Upper lobe of left lung (tissue), 6 donors: Measurements from ENCODE around the gene ERFL. TPM values are rescaled to one million over a fixed set of nuclear protein-coding genes. Genes with fewer than 3 reads are reported as not detected.

Experiments used
- ATAC-seq, 2 donors: fragments of 200-7000 bp; cut with Tn5 transposase; one replicate each; pipeline ENCODE4 v1.9.1; 2022; ENCODE audit warnings: mild to moderate bottlenecking in 2 of 2, moderate library complexity in 2 of 2; ENCODE audit not compliant: low FRiP score in 2 of 2
- DNase-seq, 2 donors: peaks; one replicate each; pipeline ENCODE4 v3.0.0-alpha.2; 2019 to 2020
- H3K27ac ChIP-seq, 4 donors: fragments of 200-600 bp; sonication (generic); one replicate each; pipeline ENCODE4 v1.5.1; 2016 to 2019
- H3K27me3 ChIP-seq, 4 donors: fragments of 200-600 bp; sonication (generic); one replicate each; pipeline ENCODE4 v1.5.1; 2017 to 2019
- H3K36me3 ChIP-seq, 4 donors: fragments of 200-600 bp; sonication (generic); one replicate each; pipeline ENCODE4 v1.5.1; 2016 to 2019
- H3K4me1 ChIP-seq, 4 donors: fragments of 200-600 bp; sonication (generic); one replicate each; pipeline ENCODE4 v1.5.1; 2018 to 2019
- H3K4me3 ChIP-seq, 4 donors: fragments of 200-600 bp; sonication (generic); one replicate each; pipeline ENCODE4 v1.5.1; 2017 to 2019; ENCODE audit warnings: mild to moderate bottlenecking in 2 of 4, moderate library complexity in 1 of 4
- H3K9me3 ChIP-seq, 4 donors: fragments of 200-600 bp; sonication (generic); one replicate each; pipeline ENCODE4 v1.5.1; 2018 to 2019
- EP300 ChIP-seq, 4 donors: sonication (generic); formaldehyde crosslinking; IDR thresholded peaks; one replicate each; pipeline ENCODE4 v1.5.1; 2017; ENCODE audit warnings: antibody characterized with exemption in 4 of 4, control low read depth in 2 of 4
- POLR2A ChIP-seq, 4 donors: fragments of 450-650 bp; IDR thresholded peaks; one replicate each; pipeline ENCODE4 v1.5.1; 2016 to 2017; ENCODE audit warnings: antibody characterized with exemption in 4 of 4, mild to moderate bottlenecking in 2 of 4
- POLR2AphosphoS5 ChIP-seq, 2 donors: sonication (generic); formaldehyde crosslinking; IDR thresholded peaks; one replicate each; pipeline ENCODE4 v1.5.1; 2017; ENCODE audit warnings: antibody characterized with exemption in 2 of 2
- WGBS, 2 donors: methylation state at CpG; one replicate each; pipeline ENCODE4 v1.1.5; 2017 to 2018; 5-methylcytosine and 5-hydroxymethylcytosine counted together
- total RNA-seq, 6 donors: library from RNA; depleted of rRNA in 4 of 6; stranded (reverse); fragments of >200 nt in 4 of 6; gene quantifications; one replicate each; pipeline versions ENCODE4 v1.1.0 to v1.2.1, GENCODE V29; 2016 to 2021
- TF ChIP-seq, protein P1 (sequence below), 6 experiments: fragments of 450-650 bp in 4 of 6; fragments of 200-600 bp in 2 of 6; sonication (generic) in 2 of 6; IDR thresholded peaks; one replicate each; pipeline ENCODE4 v1.5.1; 2016 to 2019; ENCODE audit warnings: antibody characterized with exemption in 6 of 6
- donor health status: DM: no; HTN: no; CAD: no; lungs with moderate emphysema.
- donor health status: DM: no; HTN: yes; CAD: no; lungs with severe emphysema.

The ERFL gene
- total RNA-seq, 6 donors from 2014 or later, result 0.20 to 6.3 (median 0.49) TPM; not detected in 1

DNA sequence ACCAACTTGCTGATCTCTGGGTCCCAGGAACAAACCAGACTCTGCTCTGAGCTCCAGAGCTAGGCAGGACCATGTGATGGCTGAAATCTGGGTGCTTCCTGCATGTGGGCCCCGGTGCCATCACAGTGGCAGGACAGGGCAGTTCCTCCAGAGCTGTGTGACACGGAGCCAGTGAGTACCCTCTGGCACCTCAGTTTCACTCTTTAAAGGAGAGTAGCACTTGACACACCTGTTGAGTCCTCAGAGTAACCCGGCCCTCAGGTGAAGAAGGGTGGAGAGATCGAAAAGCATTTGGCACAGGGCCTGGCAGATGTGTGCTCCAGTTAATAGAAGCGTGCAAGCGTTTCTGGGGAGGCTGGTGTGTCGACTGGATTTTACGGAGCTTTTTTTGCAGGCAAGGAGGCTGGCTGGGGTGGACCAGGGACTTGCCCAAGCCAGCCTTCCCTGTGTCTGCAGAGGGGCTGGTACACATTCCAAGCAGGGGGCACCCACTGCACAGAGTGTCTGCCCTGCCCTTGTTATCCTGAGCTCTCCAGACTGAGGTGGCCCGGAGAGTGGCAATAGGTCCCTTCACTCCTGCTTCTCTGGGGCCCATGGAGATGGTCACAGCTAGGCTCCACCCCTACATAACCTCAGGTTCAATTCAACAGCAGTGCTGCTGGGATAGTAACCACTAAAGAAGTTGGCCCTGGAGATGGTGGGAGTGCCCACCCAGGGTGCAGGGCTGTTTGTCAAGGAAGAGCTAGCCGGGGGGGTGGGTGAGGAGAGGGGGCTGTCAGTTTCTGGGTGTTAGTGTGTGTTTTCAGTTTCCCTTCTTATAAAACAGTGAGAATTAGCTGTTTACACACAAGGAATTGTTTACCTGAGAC, 59.9 kb downstream of the ERFL start:
- Histone ChIP-seq H3K36me3 (peaks cover 34 to 93% (median 64%) of the 10 kb centered on the region in 4 donors), H3K27me3 (no peaks in the 10 kb centered on the region), H3K4me1 (peaks cover 43 to 72% (median 55%) of the 10 kb centered on the region in 4 donors), H3K27ac (peak overlapping the region; percentile 4 to 58 (median 40)), H3K4me3 (no peak overlapping the region), H3K9me3 (no peaks in the 10 kb centered on the region)
- DNase-seq, result peak in 1 of 2 donors; percentile 86
- WGBS, 2 donors, result 74 to 82% methylated on average over 8 to 10 of the region's 10 CpGs
- ATAC-seq, result peak; percentile 11 to 74
- no peak for TF ChIP-seq POLR2AphosphoS5 (IDR thresholded peaks at IDR 0.05)
- peak in 1 of 4 donors; percentile 30 for TF ChIP-seq POLR2A (IDR thresholded peaks at IDR 0.05)

DNA sequence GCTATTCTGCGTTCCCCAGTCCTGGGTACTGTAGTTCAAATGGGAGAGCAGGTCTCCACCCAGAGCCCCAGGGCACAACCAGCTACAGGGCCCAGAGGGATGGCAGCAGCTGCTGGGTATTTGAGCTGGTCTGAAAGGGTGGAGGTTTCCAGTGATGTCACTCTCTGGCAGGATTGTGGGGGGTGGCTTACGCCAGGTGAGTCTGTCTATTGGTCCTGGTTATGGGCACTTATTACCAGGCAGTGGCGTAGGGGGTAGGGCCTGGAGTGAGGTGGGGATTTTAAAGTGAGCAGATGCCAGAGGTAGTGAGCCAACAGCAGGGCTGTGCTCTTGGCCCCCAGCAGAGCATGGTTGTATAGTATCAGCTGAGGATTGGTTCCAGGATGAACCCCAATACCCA, 62.0 kb downstream of the ERFL start:
- 89 to 96% methylated on average over 3 of the region's 3 CpGs for WGBS, 2 donors
- H3K4me3 ChIP-seq, result no peak overlapping the region
- TF ChIP-seq POLR2A (IDR thresholded peaks at IDR 0.05) (no peak), EP300 (IDR thresholded peaks at IDR 0.05) (no peak), POLR2AphosphoS5 (IDR thresholded peaks at IDR 0.05) (no peak)
- TF ChIP-seq, protein P1, sequence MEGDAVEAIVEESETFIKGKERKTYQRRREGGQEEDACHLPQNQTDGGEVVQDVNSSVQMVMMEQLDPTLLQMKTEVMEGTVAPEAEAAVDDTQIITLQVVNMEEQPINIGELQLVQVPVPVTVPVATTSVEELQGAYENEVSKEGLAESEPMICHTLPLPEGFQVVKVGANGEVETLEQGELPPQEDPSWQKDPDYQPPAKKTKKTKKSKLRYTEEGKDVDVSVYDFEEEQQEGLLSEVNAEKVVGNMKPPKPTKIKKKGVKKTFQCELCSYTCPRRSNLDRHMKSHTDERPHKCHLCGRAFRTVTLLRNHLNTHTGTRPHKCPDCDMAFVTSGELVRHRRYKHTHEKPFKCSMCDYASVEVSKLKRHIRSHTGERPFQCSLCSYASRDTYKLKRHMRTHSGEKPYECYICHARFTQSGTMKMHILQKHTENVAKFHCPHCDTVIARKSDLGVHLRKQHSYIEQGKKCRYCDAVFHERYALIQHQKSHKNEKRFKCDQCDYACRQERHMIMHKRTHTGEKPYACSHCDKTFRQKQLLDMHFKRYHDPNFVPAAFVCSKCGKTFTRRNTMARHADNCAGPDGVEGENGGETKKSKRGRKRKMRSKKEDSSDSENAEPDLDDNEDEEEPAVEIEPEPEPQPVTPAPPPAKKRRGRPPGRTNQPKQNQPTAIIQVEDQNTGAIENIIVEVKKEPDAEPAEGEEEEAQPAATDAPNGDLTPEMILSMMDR (IDR thresholded peaks at IDR 0.05), result no peak
- H3K36me3 ChIP-seq, result peaks cover 27 to 98% (median 70%) of the 10 kb centered on the region in 4 donors
- H3K4me1 ChIP-seq, result peaks cover 53 to 80% (median 63%) of the 10 kb centered on the region in 4 donors
- H3K27me3 ChIP-seq, result no peaks in the 10 kb centered on the region
- H3K27ac ChIP-seq, result peak overlapping the region in 2 of 4 donors; percentile 31 to 47
- ATAC-seq, result no peak
- no peaks in the 10 kb centered on the region for H3K9me3 ChIP-seq
- DNase-seq, result no peak

DNA sequence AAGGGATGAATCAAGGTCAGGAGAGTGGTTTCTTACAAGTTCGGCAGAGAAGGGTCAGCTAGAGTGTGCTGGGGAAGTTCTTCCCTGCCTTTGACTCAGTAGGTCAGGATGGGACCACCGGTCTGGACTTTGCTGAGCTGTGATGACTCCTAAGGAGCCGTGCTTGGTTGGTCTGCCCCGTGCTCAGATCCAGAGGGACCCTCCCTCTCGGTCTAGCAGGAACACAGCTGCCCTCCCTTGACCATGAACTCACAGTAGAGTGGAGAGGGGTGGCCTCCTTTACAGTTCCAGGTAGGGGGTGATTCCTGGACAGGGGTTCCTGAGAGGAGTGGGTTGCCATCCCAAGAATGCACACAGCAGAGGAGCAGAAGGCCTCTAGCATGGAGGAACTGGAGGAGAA, 63.9 kb downstream of the ERFL start:
- no peak overlapping the region for H3K4me3 ChIP-seq
- no peaks in the 10 kb centered on the region for H3K27me3 ChIP-seq
- no peak overlapping the region for H3K27ac ChIP-seq
- peaks cover 50 to 70% (median 61%) of the 10 kb centered on the region in 4 donors for H3K4me1 ChIP-seq
- DNase-seq (no peak), ATAC-seq (no peak)
- TF ChIP-seq EP300 (IDR thresholded peaks at IDR 0.05), result no peak
- TF ChIP-seq POLR2A (IDR thresholded peaks at IDR 0.05), result no peak
- TF ChIP-seq POLR2AphosphoS5 (IDR thresholded peaks at IDR 0.05), result no peak
- TF ChIP-seq, protein P1 (IDR thresholded peaks at IDR 0.05), result no peak
- no peaks in the 10 kb centered on the region for H3K9me3 ChIP-seq
- WGBS, 2 donors, result 89 to 90% methylated on average over 2 to 5 of the region's 5 CpGs
- peaks cover 18 to 82% (median 55%) of the 10 kb centered on the region in 4 donors for H3K36me3 ChIP-seq

DNA sequence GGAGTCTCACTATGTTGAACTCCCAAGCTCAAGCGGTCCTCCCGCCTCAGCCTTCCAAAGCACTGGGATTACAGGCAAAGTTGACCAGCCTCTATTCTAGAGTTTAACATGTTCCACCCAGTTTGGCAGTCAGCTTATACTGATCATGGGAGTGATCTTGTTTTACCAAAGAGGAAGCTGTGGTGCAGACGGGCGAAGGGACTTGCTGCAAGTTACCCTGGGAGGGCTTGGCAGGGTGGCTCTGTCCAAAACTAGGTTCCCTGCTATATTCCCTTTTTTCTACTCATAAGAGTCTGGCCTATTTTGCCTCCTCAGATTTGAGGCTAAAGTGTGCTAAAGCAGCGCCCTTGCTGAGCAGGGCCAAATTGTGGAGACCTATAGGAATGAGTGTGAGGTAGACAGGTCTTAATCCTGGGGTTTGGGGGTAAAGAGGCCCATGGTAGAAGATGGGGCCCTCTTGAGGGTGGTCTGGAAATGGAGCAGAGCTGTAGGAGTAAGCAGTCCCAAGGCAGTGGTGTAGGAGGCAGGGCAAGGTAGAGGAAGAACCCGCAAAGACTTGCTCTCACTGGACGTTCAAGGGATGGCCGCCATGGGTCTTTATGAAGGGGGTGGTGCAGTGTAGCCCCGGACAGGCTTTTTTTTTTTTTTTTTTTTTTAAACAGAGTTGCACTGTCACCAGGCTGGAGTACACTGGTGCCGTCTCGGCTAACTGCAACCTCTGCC, 64.9 kb downstream of the ERFL start:
- Histone ChIP-seq H3K27me3 (no peaks in the 10 kb centered on the region), H3K4me1 (peaks cover 51 to 65% (median 54%) of the 10 kb centered on the region in 4 donors), H3K27ac (no peak overlapping the region), H3K4me3 (no peak overlapping the region), H3K36me3 (peaks cover 13 to 72% (median 46%) of the 10 kb centered on the region in 4 donors), H3K9me3 (no peaks in the 10 kb centered on the region)
- no peak for DNase-seq
- no peak for ATAC-seq
- WGBS, 2 donors, result 82 to 84% methylated on average over 11 of the region's 11 CpGs
- no peak for TF ChIP-seq POLR2A (IDR thresholded peaks at IDR 0.05)
- TF ChIP-seq EP300 (IDR thresholded peaks at IDR 0.05), result no peak
- no peak for TF ChIP-seq POLR2AphosphoS5 (IDR thresholded peaks at IDR 0.05)
- TF ChIP-seq, protein P1 (IDR thresholded peaks at IDR 0.05), result no peak

DNA sequence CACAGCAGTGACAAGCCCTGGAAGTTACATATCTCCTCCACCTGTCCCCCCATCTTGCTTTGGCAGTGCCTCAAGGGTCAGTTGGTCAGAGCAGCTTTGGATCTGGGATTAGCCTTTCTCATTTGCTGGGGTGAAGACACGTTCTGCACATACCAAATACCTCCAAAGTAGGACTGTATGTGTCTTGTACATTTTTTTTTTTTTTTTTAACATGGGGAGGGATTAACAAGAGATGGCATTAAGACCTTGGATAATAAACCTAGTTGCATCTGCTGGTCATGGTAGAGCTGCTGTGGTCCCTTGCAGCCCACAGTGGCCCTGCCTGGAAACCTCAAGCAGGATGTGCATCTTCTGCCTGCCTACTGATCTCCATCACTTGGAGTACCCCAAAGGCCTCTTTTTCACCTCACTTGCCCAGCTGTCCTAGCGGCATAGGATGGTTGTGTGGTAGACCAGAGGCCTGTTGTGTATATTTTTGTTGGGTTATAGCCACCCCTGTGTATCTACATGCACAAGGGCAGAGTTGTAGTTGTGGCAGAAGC, 65.7 kb downstream of the ERFL start:
- peak overlapping the region in 1 of 4 donors; percentile 10 for H3K4me3 ChIP-seq

More for the DNA sequence above, 65.7 kb downstream of the ERFL start:
- TF ChIP-seq POLR2AphosphoS5 (IDR thresholded peaks at IDR 0.05) (no peak), EP300 (IDR thresholded peaks at IDR 0.05) (no peak), POLR2A (IDR thresholded peaks at IDR 0.05) (no peak)
- TF ChIP-seq, protein P1 (IDR thresholded peaks at IDR 0.05), result no peak
- Histone ChIP-seq H3K27me3 (no peaks in the 10 kb centered on the region), H3K36me3 (peaks cover 13 to 63% (median 44%) of the 10 kb centered on the region in 4 donors), H3K4me1 (peaks cover 43 to 58% (median 47%) of the 10 kb centered on the region in 4 donors), H3K9me3 (no peaks in the 10 kb centered on the region), H3K27ac (no peak overlapping the region)
- ATAC-seq (no peak), DNase-seq (no peak)
- 63 to 84% methylated on average over 2 of the region's 2 CpGs for WGBS, 2 donors
